NCI-H1436 treated with DMSO at 0.1 percent for 48 hours (cell line): ENCODE measurements around the gene PHF19.

ENCODE experiments used
- DNase-seq: peaks from one replicate; lab custom pipeline; 2025; lab: John Stamatoyannopoulos, UW

The PHF19 gene

GRCh38 chr9:120872791-120873502 lies 4.0 kb downstream of the PHF19 start:
- no peak for DNase-seq

- DNase-seq = no peak
These were observed 6.8 kb downstream of the PHF19 start for GRCh38 chr9:120870206-120870605.

- no peak for DNase-seq
These were observed 7.3 kb downstream of the PHF19 start for GRCh38 chr9:120869726-120870125.

GRCh38 chr9:120869360-120869687 lies 7.7 kb downstream of the PHF19 start:
- DNase-seq = no peak

- DNase-seq = peak; percentile 37
These were observed 8.2 kb downstream of the PHF19 start for GRCh38 chr9:120868676-120869359.

- no peak for DNase-seq
These were observed 8.7 kb downstream of the PHF19 start for GRCh38 chr9:120868339-120868675.

- no peak for DNase-seq
These were observed 9.2 kb downstream of the PHF19 start for GRCh38 chr9:120867676-120868338.

- DNase-seq = no peak
These were observed 10.3 kb downstream of the PHF19 start for GRCh38 chr9:120866651-120867050.

- DNase-seq = no peak
These were observed 11.2 kb downstream of the PHF19 start for GRCh38 chr9:120865809-120866208.

GRCh38 chr9:120865176-120865575 lies 11.8 kb downstream of the PHF19 start:
- no peak for DNase-seq

- no peak for DNase-seq
These were observed 12.3 kb downstream of the PHF19 start for GRCh38 chr9:120864719-120865118.

GRCh38 chr9:120863833-120864232 lies 13.2 kb downstream of the PHF19 start:
- DNase-seq = no peak

- DNase-seq = no peak
These were observed 14.5 kb downstream of the PHF19 start for GRCh38 chr9:120862452-120862851.

- no peak for DNase-seq
These were observed 15.1 kb downstream of the PHF19 start for GRCh38 chr9:120861935-120862334.

GRCh38 chr9:120860083-120860482 lies 16.9 kb downstream of the PHF19 start:
- DNase-seq = no peak

- DNase-seq = no peak
These were observed 17.6 kb downstream of the PHF19 start for GRCh38 chr9:120859361-120859760.

- no peak for DNase-seq
These were observed 19.1 kb downstream of the PHF19 start for GRCh38 chr9:120857902-120858301.

GRCh38 chr9:120857481-120857880 lies 19.5 kb downstream of the PHF19 start:
- DNase-seq = no peak

- no peak for DNase-seq
These were observed 20.3 kb downstream of the PHF19 start for GRCh38 chr9:120856700-120857099.

- no peak for DNase-seq
These were observed 20.9 kb downstream of the PHF19 start for GRCh38 chr9:120855827-120856670.

GRCh38 chr9:120854596-120855327 lies 22.2 kb downstream of the PHF19 start:
- DNase-seq = no peak

- DNase-seq = no peak
These were observed 23.8 kb downstream of the PHF19 start for GRCh38 chr9:120853198-120853597.
